GM18951 (cell line): ENCODE measurements around the gene PSMB5.
"Not testable (repeated sequence)": the region's sequence is repeated elsewhere in the genome, so short reads cannot be mapped to it uniquely, and the experiment has no call there.

ENCODE experiments used
- POLR2A ChIP-seq: IDR thresholded peaks from 4 replicates; pipeline ENCODE4 v1.6.1; 2011; ENCODE audit warnings: mild to moderate bottlenecking; ENCODE audit not compliant: insufficient read length, insufficient read depth; ENCODE audit errors: extremely low read depth
- in situ Hi-C: fragments of 300-500 bp; cut with MboI; formaldehyde crosslinking; loops from one replicate; pipeline ENCODE4 v1.12.0; 2022; ENCODE audit warnings: low sequenced_read_pairs, mixed read lengths, inconsistent platforms; ENCODE audit not compliant: unreplicated experiment

Gene PSMB5

GRCh38 chr14:23024612-23025075 lies 10.1 kb downstream of the PSMB5 start:
- in situ Hi-C loops, result no loop called here
- no peak for TF ChIP-seq POLR2A

DNA sequence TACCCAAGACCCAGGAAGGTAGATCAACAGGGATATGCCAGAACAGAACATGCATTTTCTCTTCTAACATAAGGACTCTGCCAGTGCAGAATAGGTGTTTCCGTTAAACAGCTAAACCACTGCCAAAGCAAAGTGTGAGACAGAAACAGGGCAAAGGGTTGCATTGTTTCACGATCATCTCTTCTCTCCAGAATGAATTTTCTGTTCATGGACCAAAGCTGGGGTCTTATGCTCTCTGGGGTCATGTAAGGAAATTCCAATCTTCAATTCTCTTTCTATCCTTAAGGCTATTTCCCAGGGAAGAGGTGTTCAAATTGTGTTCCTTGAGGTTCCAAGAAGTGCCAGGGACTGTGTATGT lies 10.9 kb downstream of the PSMB5 start:
- in situ Hi-C loops, result no loop called here

DNA sequence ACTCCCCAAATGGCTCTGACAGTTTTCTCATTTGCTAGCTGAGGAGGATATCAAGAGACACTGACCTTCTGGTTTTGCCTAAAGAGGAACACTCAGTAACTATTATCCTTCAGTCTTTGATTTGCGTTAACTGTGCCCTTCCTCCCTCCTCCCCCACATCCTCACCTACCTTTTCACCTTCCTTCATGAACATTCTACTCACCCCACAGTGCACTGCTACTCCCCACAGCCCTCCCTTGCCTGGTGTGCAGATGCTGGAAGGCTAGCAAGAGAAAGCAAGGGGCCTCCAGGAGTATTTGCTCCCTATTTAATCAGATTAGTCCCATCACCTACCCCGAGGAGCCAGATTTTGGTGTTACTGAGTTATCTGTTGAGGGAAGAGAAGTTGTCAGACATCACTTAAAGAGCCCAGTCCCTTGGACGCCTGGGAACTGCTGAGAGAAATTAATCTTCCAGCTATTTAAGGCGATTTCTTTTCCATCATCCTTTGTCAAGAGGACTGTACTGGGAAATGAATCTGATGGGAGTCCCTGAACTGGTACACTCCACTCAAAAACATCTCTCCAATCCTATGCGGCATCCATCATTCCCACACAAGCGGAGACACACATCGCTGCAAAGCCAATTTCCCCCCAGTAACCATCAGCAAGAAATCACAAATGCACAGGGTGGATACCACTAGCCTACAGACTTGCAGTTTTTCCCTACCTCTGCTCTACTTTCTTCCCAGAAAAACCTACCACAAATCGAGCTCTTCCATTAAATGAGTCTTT lies 11.5 kb downstream of the PSMB5 start:
- in situ Hi-C loops, result no loop called here
- TF ChIP-seq POLR2A, result no peak

More for the DNA sequence above, 10.9 kb downstream of the PSMB5 start:
- TF ChIP-seq POLR2A, result no peak

GRCh38 chr14:23021889-23022442 lies 12.7 kb downstream of the PSMB5 start:
- in situ Hi-C loops, result no loop called here
- no peak for TF ChIP-seq POLR2A

DNA sequence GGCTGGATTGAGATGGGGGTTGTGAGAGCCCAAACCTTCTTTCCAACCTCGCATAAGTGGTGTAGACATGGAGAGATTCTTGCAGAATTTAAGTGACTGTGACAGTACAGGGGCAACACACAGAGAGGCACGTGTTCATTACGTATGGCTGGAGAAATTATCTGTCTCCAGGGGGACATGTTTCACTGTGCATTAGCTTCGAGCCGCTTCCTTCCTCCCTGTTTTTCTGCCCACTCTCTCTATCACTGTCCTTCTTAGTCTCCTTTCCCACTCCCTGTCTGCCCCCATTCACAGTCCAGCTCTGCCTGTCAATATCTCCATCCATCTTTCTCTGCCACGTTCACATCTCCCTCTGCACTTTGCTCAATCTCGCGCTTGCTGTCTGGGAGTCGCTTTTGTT lies 13.3 kb downstream of the PSMB5 start:
- no peak for TF ChIP-seq POLR2A
- in situ Hi-C loops, result no loop called here

DNA sequence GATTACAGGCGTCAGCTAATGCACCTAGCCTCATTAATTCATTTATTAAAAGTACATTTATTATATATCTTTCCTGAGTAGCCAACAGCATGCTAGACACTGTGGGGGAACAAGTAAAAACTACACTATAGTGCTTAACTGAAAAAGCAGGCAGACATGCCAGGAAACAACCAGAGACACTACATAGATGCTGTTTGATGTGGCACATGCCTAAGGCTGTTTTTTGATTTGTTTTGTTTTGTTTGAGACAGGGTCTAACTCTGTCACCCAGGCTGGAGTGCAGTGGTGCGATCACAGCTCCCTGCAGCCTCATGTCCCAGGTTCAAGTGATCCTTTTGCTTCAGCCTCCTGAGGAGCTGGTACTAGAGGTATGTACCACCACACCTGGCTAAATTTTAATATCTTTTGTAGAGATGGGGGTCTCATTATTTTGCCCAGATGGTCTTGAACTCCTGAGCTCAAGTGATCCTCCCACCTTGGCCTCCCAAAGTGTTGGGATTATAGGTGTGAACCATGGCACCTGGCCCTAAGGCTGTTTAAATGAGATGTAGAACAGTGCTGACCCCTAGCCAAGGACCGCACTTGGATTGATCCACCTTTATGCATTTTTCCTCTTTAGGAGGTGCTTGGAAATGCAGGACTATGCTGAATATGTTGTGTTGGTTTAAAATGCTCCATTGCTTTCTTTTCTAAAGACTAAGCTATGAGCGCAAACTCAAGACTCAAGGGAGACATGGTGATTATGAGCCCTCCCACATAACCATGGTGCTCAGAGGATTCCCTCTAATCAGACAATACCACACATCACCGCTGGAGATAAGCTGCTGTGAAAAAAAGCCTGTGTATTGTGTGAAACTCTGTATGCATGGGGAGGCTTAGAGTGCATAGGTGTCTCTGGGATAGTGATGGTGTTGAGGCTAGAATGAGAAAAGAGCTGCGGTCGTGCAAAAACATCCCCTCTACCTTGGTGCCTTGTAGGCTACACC lies 14.3 kb downstream of the PSMB5 start:
- in situ Hi-C loops, result no loop called here

DNA sequence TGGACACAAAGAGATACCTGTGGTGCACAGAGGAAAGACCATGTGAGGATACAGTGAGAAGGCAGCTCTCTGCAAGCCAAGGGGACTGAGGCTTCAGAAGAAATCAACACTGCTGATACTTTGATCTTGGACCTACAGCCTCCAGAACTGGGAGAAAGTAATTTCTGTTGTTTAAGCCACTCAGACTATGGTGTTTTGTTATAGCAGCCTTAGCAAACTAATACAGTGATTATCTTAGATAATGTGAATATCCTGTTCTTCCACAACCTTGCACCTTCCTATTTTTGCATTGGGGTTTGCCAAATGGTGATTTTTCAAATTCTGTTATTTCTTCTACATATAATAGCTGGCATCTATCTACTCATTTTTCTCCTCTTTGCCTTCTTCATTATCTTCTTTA lies 16.6 kb downstream of the PSMB5 start:
- no peak for TF ChIP-seq POLR2A

More for the DNA sequence above, 14.3 kb downstream of the PSMB5 start:
- no peak for TF ChIP-seq POLR2A

GRCh38 chr14:23017091-23017490 lies 17.6 kb downstream of the PSMB5 start:
- in situ Hi-C loops, result no loop called here
- no peak for TF ChIP-seq POLR2A

More for the DNA sequence above, 16.6 kb downstream of the PSMB5 start:
- in situ Hi-C loops, result no loop called here

GRCh38 chr14:23015618-23016017 lies 19.1 kb downstream of the PSMB5 start:
- in situ Hi-C loops, result no loop called here

DNA sequence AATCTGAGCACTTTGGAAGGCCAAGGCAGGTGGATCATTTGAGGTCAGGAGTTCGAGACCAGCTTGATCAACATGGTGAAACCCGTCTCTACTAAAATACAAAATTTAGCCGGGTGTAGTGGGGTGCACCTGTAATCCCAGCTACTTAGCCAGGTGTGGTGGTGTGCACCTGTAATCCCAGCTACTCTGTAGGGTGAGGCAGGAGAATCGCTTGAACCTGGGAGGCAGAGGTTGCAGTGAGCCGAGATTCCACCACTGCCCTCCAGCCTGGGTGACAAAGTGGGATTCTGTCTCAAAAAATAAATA lies 21.0 kb downstream of the PSMB5 start:
- in situ Hi-C loops, result not testable (repeated sequence)

More at GRCh38 chr14:23015618-23016017, 19.1 kb downstream of the PSMB5 start:
- no peak for TF ChIP-seq POLR2A

DNA sequence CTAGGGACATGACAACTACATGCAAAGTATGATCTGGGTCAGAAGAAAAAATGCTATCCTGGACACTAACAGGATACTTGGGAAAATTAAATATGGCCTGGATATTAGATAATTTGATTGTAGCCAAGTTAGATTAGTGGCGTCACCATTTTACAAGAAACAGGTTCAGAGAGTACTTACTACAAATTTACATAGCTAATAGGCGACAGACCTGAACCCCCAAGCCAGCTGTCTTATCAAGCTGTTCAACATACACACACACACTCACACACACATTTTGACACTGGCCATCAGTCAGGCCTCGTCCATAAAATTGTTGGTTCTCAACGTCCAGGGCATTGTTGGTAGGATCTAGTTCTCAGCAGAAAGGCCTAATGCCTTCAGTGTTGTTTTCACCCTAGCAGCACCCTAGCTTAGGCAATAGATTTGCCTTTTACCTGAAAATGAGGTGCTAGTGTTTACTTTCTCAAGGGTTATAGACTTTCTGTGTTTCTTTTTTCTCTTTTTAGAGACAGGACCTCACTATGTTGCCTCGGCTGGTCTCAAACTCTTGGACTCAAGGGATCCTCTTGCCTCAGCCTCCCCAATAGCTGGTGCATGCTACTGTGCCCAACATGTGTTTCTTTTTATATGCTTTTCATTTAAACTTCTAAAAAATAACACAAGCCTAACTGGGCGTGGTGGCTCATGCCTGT lies 21.5 kb downstream of the PSMB5 start:
- no peak for TF ChIP-seq POLR2A
- in situ Hi-C loops, result no loop called here

GRCh38 chr14:23009939-23010726 lies 24.6 kb downstream of the PSMB5 start, which contains the start of gene C14orf93:
TSS of gene C14orf93 (minus strand) at chr14:23010143. CDS start at chr14:22999023, 11,120 bp downstream.
- TF ChIP-seq POLR2A, result peak; percentile 71
- in situ Hi-C loops, result no loop called here
